H1 (cell line): ENCODE results near the gene AKT1S1. TPM values are rescaled to one million over a fixed set of nuclear protein-coding genes. Genes with fewer than 3 reads are reported as not detected.

Experiments used
- CTCF ChIA-PET: fragments of 300-600 bp; sonication (Branson Sonifier 250); formaldehyde crosslinking; loops from one replicate; lab custom pipeline; 2021; ENCODE audit not compliant: partially characterized antibody; lab: Charles Lee
- POLR2A ChIA-PET: fragments of 300-600 bp; sonication (Branson Sonifier 250); formaldehyde crosslinking; loops from one replicate; lab custom pipeline; 2021; ENCODE audit warnings: inconsistent platforms; ENCODE audit not compliant: partially characterized antibody; lab: Charles Lee
- DNase-seq, 2 experiments: peaks; one replicate each; pipeline versions ENCODE4 v3.0.0 to v3.0.0-alpha.2; 2010 to 2022; ENCODE audit warnings: low spot score in 2 of 2, low read depth in 1 of 2, mixed read lengths in 1 of 2
- FAIRE-seq: peaks from 2 replicates; lab custom pipeline; 2011; peaks lifted over from hg19 to GRCh38; lab: Jason Lieb, UNC
- H2AFZ ChIP-seq: 2 replicates; pipeline ENCODE4 v1.8.1; 2012; ENCODE audit warnings: low read length, inconsistent platforms
- H2AK5ac ChIP-seq: 2 replicates; pipeline ENCODE4 v1.6.1; 2013; ENCODE audit warnings: low read depth, low read length
- H2BK120ac ChIP-seq: replicated peaks from 2 replicates; pipeline ENCODE3; 2013; ENCODE audit warnings: low read depth, low read length, inconsistent platforms
- H2BK12ac ChIP-seq: 2 replicates; pipeline ENCODE4 v1.6.1; 2013; ENCODE audit warnings: low read depth, low read length
- H2BK15ac ChIP-seq: 2 replicates; pipeline ENCODE4 v1.6.1; 2013; ENCODE audit warnings: low read length
- H2BK20ac ChIP-seq: 2 replicates; pipeline ENCODE4 v1.6.1; 2013; ENCODE audit warnings: low read length
- H2BK5ac ChIP-seq: 2 replicates; pipeline ENCODE4 v1.6.1; 2013; ENCODE audit warnings: low read depth, low read length
- H3K14ac ChIP-seq: 2 replicates; pipeline ENCODE4 v1.6.1; 2013; ENCODE audit warnings: inconsistent platforms; ENCODE audit not compliant: insufficient read length
- H3K18ac ChIP-seq: 2 replicates; pipeline ENCODE4 v1.6.1; 2013; ENCODE audit warnings: low read length; ENCODE audit errors: extremely low read depth
- H3K23ac ChIP-seq: 2 replicates; pipeline ENCODE4 v1.6.1; 2013; ENCODE audit warnings: inconsistent platforms; ENCODE audit not compliant: insufficient read length
- H3K23me2 ChIP-seq: 2 replicates; pipeline ENCODE4 v1.6.1; 2013; ENCODE audit warnings: low read depth, low read length
- H3K27ac ChIP-seq: 2 replicates; pipeline ENCODE4 v1.6.1; 2011; ENCODE audit warnings: low read depth, low read length, inconsistent platforms
- H3K27me3 ChIP-seq, 4 experiments: replicated peaks in 1 of 4; 1 replicate in 1 of 4; 2 replicates in 3 of 4; pipeline versions ENCODE4 v1.6.1 to v1.8.1; 2011 to 2013; ENCODE audit warnings: low read length in 3 of 4, mild to moderate bottlenecking in 3 of 4, inconsistent platforms in 2 of 4, mixed read lengths in 2 of 4, moderate library complexity in 1 of 4; ENCODE audit not compliant: control insufficient read depth in 3 of 4, insufficient read depth in 3 of 4; ENCODE audit errors: extremely low read depth in 1 of 4
- H3K36me3 ChIP-seq, 4 experiments: 2 replicates each; pipeline versions ENCODE4 v1.6.1 to v1.8.1; 2011 to 2013; ENCODE audit warnings: mild to moderate bottlenecking in 4 of 4, low read length in 3 of 4, moderate library complexity in 2 of 4, control low read depth in 1 of 4, inconsistent platforms in 1 of 4; ENCODE audit not compliant: insufficient read depth in 4 of 4, control insufficient read depth in 2 of 4
- H3K4ac ChIP-seq: replicated peaks from 2 replicates; pipeline ENCODE3; 2013; ENCODE audit warnings: low read length, low read depth, mixed read lengths, inconsistent platforms; ENCODE audit not compliant: insufficient read length
- H3K4me1 ChIP-seq, 4 experiments: replicated peaks in 1 of 4; 1 replicate in 1 of 4; 2 replicates in 3 of 4; pipeline versions ENCODE4 v1.6.1 to v1.8.1; 2011 to 2013; ENCODE audit warnings: low read length in 3 of 4, inconsistent platforms in 2 of 4, mixed read lengths in 1 of 4; ENCODE audit not compliant: insufficient read depth in 4 of 4, control insufficient read depth in 3 of 4
- H3K4me2 ChIP-seq, 2 experiments: 2 replicates each; pipeline versions ENCODE4 v1.6.1 to v1.8.1; 2011 to 2013; ENCODE audit warnings: low read depth in 2 of 2, low read length in 2 of 2, control low read depth in 1 of 2, inconsistent platforms in 1 of 2, mild to moderate bottlenecking in 1 of 2; ENCODE audit not compliant: insufficient read depth in 1 of 2
- H3K4me3 ChIP-seq, 4 experiments: fragments of 200-600, 300-600 bp in 1 of 4; sonication (generic), shearing (Covaris generic), sonication (Bioruptor Twin) in 1 of 4; 2 replicates each; pipeline versions ENCODE4 v1.5.1 to v1.8.1; 2011 to 2016; ENCODE audit warnings: low read length in 4 of 4, low read depth in 3 of 4, control low read depth in 2 of 4, inconsistent platforms in 2 of 4, mild to moderate bottlenecking in 2 of 4, mixed read lengths in 1 of 4, moderate library complexity in 1 of 4; ENCODE audit not compliant: insufficient read depth in 2 of 4; ENCODE audit errors: extremely low read depth in 1 of 4
- H3K56ac ChIP-seq: replicated peaks from 2 replicates; pipeline ENCODE3; 2013; ENCODE audit warnings: low read depth, mild to moderate bottlenecking, mixed read lengths, low read length, inconsistent platforms; ENCODE audit not compliant: insufficient read length
- H3K79me1 ChIP-seq: 2 replicates; pipeline ENCODE4 v1.6.1; 2013; ENCODE audit warnings: low read depth, low read length, control low read depth
- H3K79me2 ChIP-seq, 2 experiments: 2 replicates each; pipeline versions ENCODE4 v1.6.1 to v1.8.1; 2012 to 2013; ENCODE audit warnings: low read length in 2 of 2, mild to moderate bottlenecking in 2 of 2, inconsistent platforms in 1 of 2; ENCODE audit not compliant: insufficient read depth in 2 of 2, control insufficient read depth in 1 of 2
- H3K9ac ChIP-seq, 4 experiments: replicated peaks in 1 of 4; 1 replicate in 1 of 4; 2 replicates in 3 of 4; pipeline versions ENCODE4 v1.6.1 to v1.8.1; 2011 to 2013; ENCODE audit warnings: low read depth in 3 of 4, low read length in 3 of 4, control low read depth in 2 of 4, mild to moderate bottlenecking in 2 of 4, moderate library complexity in 2 of 4, inconsistent platforms in 1 of 4; ENCODE audit errors: extremely low read depth in 1 of 4
- H3K9me3 ChIP-seq, 2 experiments: 2 replicates each; pipeline versions ENCODE4 v1.6.1 to v1.8.1; 2012 to 2013; ENCODE audit warnings: mild to moderate bottlenecking in 2 of 2, moderate library complexity in 2 of 2, control low read depth in 1 of 2, inconsistent platforms in 1 of 2, low read depth in 1 of 2, low read length in 1 of 2, mixed read lengths in 1 of 2; ENCODE audit not compliant: insufficient read depth in 2 of 2
- H4K20me1 ChIP-seq, 2 experiments: replicated peaks in 1 of 2; 2 replicates each; pipeline versions ENCODE3 to v1.8.1; 2011 to 2013; ENCODE audit warnings: inconsistent platforms in 2 of 2, low read length in 2 of 2, mild to moderate bottlenecking in 1 of 2; ENCODE audit not compliant: insufficient read depth in 2 of 2, control insufficient read depth in 1 of 2
- H4K5ac ChIP-seq: 2 replicates; pipeline ENCODE4 v1.6.1; 2013; ENCODE audit warnings: low read length, low read depth, mixed read lengths, inconsistent platforms; ENCODE audit not compliant: insufficient read length
- H4K8ac ChIP-seq: 2 replicates; pipeline ENCODE4 v1.8.0; 2013; ENCODE audit warnings: mild to moderate bottlenecking, moderate library complexity, low read length, inconsistent platforms; ENCODE audit not compliant: insufficient read depth; ENCODE audit errors: extremely low read depth
- H4K91ac ChIP-seq: replicated peaks from 2 replicates; pipeline ENCODE3; 2013; ENCODE audit warnings: low read length, mixed read lengths, inconsistent platforms; ENCODE audit not compliant: insufficient read length
- EGR1 ChIP-seq: IDR thresholded peaks from 2 replicates; pipeline ENCODE4 v1.6.1; 2011; ENCODE audit warnings: low read depth, low read length, borderline replicate concordance
- POLR2AphosphoS5 ChIP-seq: IDR thresholded peaks from 2 replicates; pipeline ENCODE4 v1.6.1; 2011; ENCODE audit warnings: low read depth, low read length
- SIN3A ChIP-seq, 2 experiments: IDR thresholded peaks in 1 of 2; conservative IDR thresholded peaks in 1 of 2; 2 replicates each; pipeline ENCODE4 v1.6.1; 2011 to 2012; ENCODE audit warnings: low read length in 2 of 2, improper control_type of control experiment in 1 of 2, low read depth in 1 of 2, mild to moderate bottlenecking in 1 of 2
- WGBS, 2 experiments: shearing (Covaris generic) in 1 of 2; methylation state at CpG; one replicate each; pipeline versions ENCODE4 v1.1.6 to v1.1.7; 2013 to 2015; ENCODE audit warnings: low lambda C conversion rate in 2 of 2, mixed read lengths in 2 of 2, inconsistent platforms in 1 of 2, low coverage in 1 of 2, missing lambda C conversion rate in 1 of 2; ENCODE audit not compliant: insufficient replicate concordance in 2 of 2, insufficient coverage in 1 of 2, insufficient read length in 1 of 2; ENCODE audit errors: extremely low coverage in 1 of 2, missing lambda C conversion rate in 1 of 2; 5-methylcytosine and 5-hydroxymethylcytosine counted together
- polyA plus RNA-seq, 7 experiments: library from polyadenylated mRNA; depleted of rRNA in 3 of 7; stranded (reverse) in 5 of 7; unstranded in 2 of 7; fragments of >200 nt in 5 of 7; fragments of 200-250 nt in 2 of 7; gene quantifications; 1 replicate in 5 of 7; 2 replicates in 1 of 7; 4 replicates in 1 of 7; pipeline versions ENCODE4 v1.2.1 to v1.2.3, GENCODE V29; 2011 to 2013; ENCODE audit warnings: missing spikeins in 2 of 7, mixed read lengths in 2 of 7
- total RNA-seq: library from RNA; stranded (reverse); fragmentation: NEBNext Ultra II Directional; extraction: Animal tissue kit (Norgen Biotek cat#: 25700); gene quantifications from 2 replicates; pipeline ENCODE4 v1.2.1, GENCODE V29; 2021
- TF ChIP-seq, protein P1 (sequence below), 3 experiments: IDR thresholded peaks; 1 replicate in 2 of 3; 2 replicates in 1 of 3; pipeline versions ENCODE4 v1.5.1 to v1.6.1; 2011; ENCODE audit warnings: low read length in 3 of 3, mild to moderate bottlenecking in 3 of 3, inconsistent platforms in 2 of 3, low read depth in 1 of 3, moderate library complexity in 1 of 3; ENCODE audit not compliant: insufficient read depth in 1 of 3; ENCODE audit errors: control extremely low read depth in 1 of 3

The AKT1S1 gene
- total and polyA plus RNA-seq, 2 of the 8 experiments (the other 6 are each of a cell fraction or from before 2014, with no cell fraction given), result 40.7 to 45.9 TPM

DNA sequence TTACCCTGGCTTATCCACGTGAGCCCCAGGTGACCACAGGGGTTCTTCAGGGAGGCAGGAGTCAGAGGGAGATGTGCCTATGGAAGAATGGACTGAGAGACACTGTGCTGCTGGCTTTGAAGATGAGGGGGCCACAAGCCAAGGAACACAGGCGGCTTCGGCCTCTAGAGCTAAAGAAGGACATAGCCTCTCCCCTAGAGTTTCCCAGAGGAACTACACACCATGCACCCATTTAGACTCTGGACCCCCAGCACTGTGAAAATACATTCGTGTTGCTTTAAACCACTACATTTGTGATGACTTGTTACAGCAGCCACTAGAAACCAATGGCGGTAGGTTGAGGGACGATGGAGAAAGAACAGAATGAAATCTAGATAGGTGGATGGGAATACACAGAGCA lies 38.1 kb upstream of the AKT1S1 start:
- H2BK120ac ChIP-seq, result no peak overlapping the region

More for the DNA sequence above, 38.1 kb upstream of the AKT1S1 start:
- ChIA-PET CTCF (interaction anchor here (0.7 to 3.0 kb wide), 8 partner anchors 11 to 68 kb away, joined by 3 to 18 read pairs (median 6); partner anchors contain the start of gene ATF5), POLR2A (interaction anchor here (1.1 to 19.2 kb wide), 3 partner anchors 9 to 96 kb away, joined by 3 to 373 read pairs (median 7); partner anchors contain the start of genes ATF5 and NUP62)
- Histone ChIP-seq H3K18ac (no peak overlapping the region), H3K4me2 (no peak overlapping the region), H3K4me1 (no peaks in the 10 kb centered on the region), H3K79me1 (peaks cover 16% of the 10 kb centered on the region), H3K4ac (no peak overlapping the region), H3K23me2 (no peaks in the 10 kb centered on the region), H2BK12ac (no peak overlapping the region), H3K14ac (no peak overlapping the region), H3K9me3 (no peaks in the 10 kb centered on the region), H3K56ac (no peak overlapping the region), H3K4me3 (no peak overlapping the region), H2BK5ac (no peak overlapping the region), H2BK15ac (no peak overlapping the region), H2BK20ac (no peak overlapping the region), H4K20me1 (peaks cover 40 to 41% of the 10 kb centered on the region in 2 experiments), H3K36me3 (peaks cover 14 to 31% (median 26%) of the 10 kb centered on the region in 4 experiments; a peak in 5 of 8 replicates), H3K23ac (no peak overlapping the region), H4K5ac (no peak overlapping the region), H4K8ac (no peak overlapping the region), H3K27me3 (no peaks in the 10 kb centered on the region), H3K79me2 (peaks cover 0 to 81% of the 10 kb centered on the region in 2 experiments; a peak in 2 of 4 replicates), H2AFZ (no peak overlapping the region), H2AK5ac (no peak overlapping the region), H3K9ac (no peak overlapping the region), H3K27ac (no peak overlapping the region), H4K91ac (no peak overlapping the region)
- TF ChIP-seq POLR2AphosphoS5, result peak; percentile 23; the same call in 1 of the 2 replicates
- no peak for TF ChIP-seq SIN3A (conservative IDR thresholded peaks at IDR 0.05 in 1 of 2, IDR thresholded peaks at IDR 0.05 in 1 of 2; ENCODE audit: low read depth in 1 of 2, low read length in 2 of 2)
- TF ChIP-seq, protein P1, sequence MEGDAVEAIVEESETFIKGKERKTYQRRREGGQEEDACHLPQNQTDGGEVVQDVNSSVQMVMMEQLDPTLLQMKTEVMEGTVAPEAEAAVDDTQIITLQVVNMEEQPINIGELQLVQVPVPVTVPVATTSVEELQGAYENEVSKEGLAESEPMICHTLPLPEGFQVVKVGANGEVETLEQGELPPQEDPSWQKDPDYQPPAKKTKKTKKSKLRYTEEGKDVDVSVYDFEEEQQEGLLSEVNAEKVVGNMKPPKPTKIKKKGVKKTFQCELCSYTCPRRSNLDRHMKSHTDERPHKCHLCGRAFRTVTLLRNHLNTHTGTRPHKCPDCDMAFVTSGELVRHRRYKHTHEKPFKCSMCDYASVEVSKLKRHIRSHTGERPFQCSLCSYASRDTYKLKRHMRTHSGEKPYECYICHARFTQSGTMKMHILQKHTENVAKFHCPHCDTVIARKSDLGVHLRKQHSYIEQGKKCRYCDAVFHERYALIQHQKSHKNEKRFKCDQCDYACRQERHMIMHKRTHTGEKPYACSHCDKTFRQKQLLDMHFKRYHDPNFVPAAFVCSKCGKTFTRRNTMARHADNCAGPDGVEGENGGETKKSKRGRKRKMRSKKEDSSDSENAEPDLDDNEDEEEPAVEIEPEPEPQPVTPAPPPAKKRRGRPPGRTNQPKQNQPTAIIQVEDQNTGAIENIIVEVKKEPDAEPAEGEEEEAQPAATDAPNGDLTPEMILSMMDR (IDR thresholded peaks at IDR 0.05; ENCODE audit: control extremely low read depth in 1 of 3, insufficient read depth in 1 of 3, low read depth in 1 of 3, low read length in 3 of 3), result peak in 1 of 3 experiments; percentile 33; a peak in 2 of 4 replicates
- no peak for TF ChIP-seq EGR1
- FAIRE-seq (no peak), DNase-seq (no peak)
- WGBS, 2 experiments, result 88% methylated on average over 6 of the region's 6 CpGs; no CpG with 5 or more reads in 1 of the 2 experiments
